Right lobe of liver (tissue), 6 donors: ENCODE measurements around the gene IL27RA. TPM values are rescaled to one million over a fixed set of nuclear protein-coding genes. Genes with fewer than 3 reads are reported as not detected.

Experiments
- ATAC-seq, 4 donors: fragments of 200-7000 bp; cut with Tn5 transposase; one replicate each; pipeline ENCODE4 v1.9.1; 2020; ENCODE audit warnings: mild to moderate bottlenecking in 4 of 4, moderate library complexity in 4 of 4
- DNase-seq, 3 donors: peaks; one replicate each; pipeline ENCODE4 v3.0.0-alpha.2; 2020
- H3K27ac ChIP-seq, 3 donors: fragments of 200-600 bp; one replicate each; pipeline ENCODE4 v1.8.0; 2022
- H3K27me3 ChIP-seq, 2 donors: fragments of 200-600 bp; one replicate each; pipeline ENCODE4 v1.8.0; 2022
- H3K36me3 ChIP-seq, 4 donors: fragments of 200-600 bp; sonication (generic) in 1 of 4; one replicate each; pipeline versions ENCODE4 v1.5.1 to v1.8.0; 2017 to 2022; ENCODE audit warnings: control low read depth in 1 of 4
- H3K4me1 ChIP-seq, 4 donors: fragments of 200-600 bp; sonication (generic) in 1 of 4; one replicate each; pipeline versions ENCODE4 v1.5.1 to v1.8.0; 2017 to 2022; ENCODE audit warnings: control low read depth in 1 of 4
- H3K4me3 ChIP-seq, 3 donors: fragments of 200-600 bp; one replicate each; pipeline ENCODE4 v1.8.0; 2022
- H3K9me3 ChIP-seq, 4 donors: fragments of 200-600 bp; sonication (generic) in 1 of 4; one replicate each; pipeline versions ENCODE4 v1.5.1 to v1.8.0; 2017 to 2022; ENCODE audit warnings: control low read depth in 1 of 4
- POLR2A ChIP-seq: fragments of 450-650 bp; IDR thresholded peaks from one replicate; pipeline ENCODE4 v1.6.1; 2017; ENCODE audit warnings: antibody characterized with exemption, mild to moderate bottlenecking
- WGBS: methylation state at CpG from one replicate; pipeline ENCODE4 v1.1.6; 2018; ENCODE audit warnings: low coverage, low lambda C conversion rate; ENCODE audit not compliant: insufficient coverage; ENCODE audit errors: missing lambda C conversion rate; 5-methylcytosine and 5-hydroxymethylcytosine counted together
- intact Hi-C, 2 donors: fragments of 100-400 bp; cut with DNase I; formaldehyde crosslinking; loops; one replicate each; pipeline versions ENCODE4 v1.11.2 to v1.14.1; 2022
- total RNA-seq, 6 experiments: library from RNA; depleted of rRNA in 2 of 6; stranded (reverse); fragments of >200 nt in 2 of 6; fragmentation: NEBNext Ultra II Directional in 3 of 6; extraction: Animal tissue kit (Norgen Biotek cat#: 25700) in 3 of 6; gene quantifications; one replicate each; pipeline versions ENCODE4 v1.1.0 to v1.2.4, GENCODE V29; 2016 to 2023
- TF ChIP-seq, protein P1 (sequence below), 4 donors: fragments of 200-600 bp in 3 of 4; fragments of 450-650 bp in 1 of 4; IDR thresholded peaks; one replicate each; pipeline versions ENCODE4 v1.5.1 to v1.8.0; 2016 to 2022; ENCODE audit warnings: antibody characterized with exemption in 4 of 4, mild to moderate bottlenecking in 2 of 4
- donor health status: DM: no; HTN: yes; CAD: no.
- donor health status: DM: no; HTN: no; CAD: no.
- donor health status: DM: no; HTN: no; CAD: no.
- donor health status: DM: no; HTN: yes; CAD: no.
- donor health status: DM: no; HTN: yes; CAD: no.

IL27RA gene
- total RNA-seq, 6 experiments from 2014 or later = 1.1 to 3.0 (median 1.5) TPM

DNA sequence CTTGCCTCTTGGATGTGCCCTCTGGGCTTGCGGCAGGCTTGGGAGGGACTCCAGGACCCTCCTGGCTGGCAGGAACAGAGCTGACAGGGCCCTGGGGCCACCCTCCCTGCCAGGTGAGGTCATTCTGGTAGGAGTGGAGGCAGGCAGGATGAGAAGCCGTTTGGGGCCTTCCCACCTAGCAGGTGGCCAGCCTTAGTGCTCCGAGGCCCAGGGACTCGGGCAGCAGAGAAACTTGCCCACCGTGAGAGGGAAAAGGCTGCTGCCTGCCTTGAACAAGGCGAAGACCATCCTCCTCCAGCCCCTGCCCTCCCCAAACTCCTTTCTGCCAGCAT is 34.0 kb upstream of the IL27RA start:
- H3K27ac ChIP-seq = no peak overlapping the region
- H3K36me3 ChIP-seq = peaks cover 0 to 8% (median 2%) of the 10 kb centered on the region in 4 donors
- peaks cover 0 to 5% (median 0%) of the 10 kb centered on the region in 4 donors for H3K9me3 ChIP-seq
- ATAC-seq = no peak
- peaks cover 0 to 6% (median 0%) of the 10 kb centered on the region in 4 donors for H3K4me1 ChIP-seq
- no peaks in the 10 kb centered on the region for H3K27me3 ChIP-seq
- DNase-seq = no peak
- TF ChIP-seq, protein P1, sequence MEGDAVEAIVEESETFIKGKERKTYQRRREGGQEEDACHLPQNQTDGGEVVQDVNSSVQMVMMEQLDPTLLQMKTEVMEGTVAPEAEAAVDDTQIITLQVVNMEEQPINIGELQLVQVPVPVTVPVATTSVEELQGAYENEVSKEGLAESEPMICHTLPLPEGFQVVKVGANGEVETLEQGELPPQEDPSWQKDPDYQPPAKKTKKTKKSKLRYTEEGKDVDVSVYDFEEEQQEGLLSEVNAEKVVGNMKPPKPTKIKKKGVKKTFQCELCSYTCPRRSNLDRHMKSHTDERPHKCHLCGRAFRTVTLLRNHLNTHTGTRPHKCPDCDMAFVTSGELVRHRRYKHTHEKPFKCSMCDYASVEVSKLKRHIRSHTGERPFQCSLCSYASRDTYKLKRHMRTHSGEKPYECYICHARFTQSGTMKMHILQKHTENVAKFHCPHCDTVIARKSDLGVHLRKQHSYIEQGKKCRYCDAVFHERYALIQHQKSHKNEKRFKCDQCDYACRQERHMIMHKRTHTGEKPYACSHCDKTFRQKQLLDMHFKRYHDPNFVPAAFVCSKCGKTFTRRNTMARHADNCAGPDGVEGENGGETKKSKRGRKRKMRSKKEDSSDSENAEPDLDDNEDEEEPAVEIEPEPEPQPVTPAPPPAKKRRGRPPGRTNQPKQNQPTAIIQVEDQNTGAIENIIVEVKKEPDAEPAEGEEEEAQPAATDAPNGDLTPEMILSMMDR (IDR thresholded peaks at IDR 0.05) = no peak
- no peak for TF ChIP-seq POLR2A
- no peak overlapping the region for H3K4me3 ChIP-seq
- intact Hi-C loops = no loop called here
- no CpG with 5 or more reads among the region's 6 CpGs for WGBS

DNA sequence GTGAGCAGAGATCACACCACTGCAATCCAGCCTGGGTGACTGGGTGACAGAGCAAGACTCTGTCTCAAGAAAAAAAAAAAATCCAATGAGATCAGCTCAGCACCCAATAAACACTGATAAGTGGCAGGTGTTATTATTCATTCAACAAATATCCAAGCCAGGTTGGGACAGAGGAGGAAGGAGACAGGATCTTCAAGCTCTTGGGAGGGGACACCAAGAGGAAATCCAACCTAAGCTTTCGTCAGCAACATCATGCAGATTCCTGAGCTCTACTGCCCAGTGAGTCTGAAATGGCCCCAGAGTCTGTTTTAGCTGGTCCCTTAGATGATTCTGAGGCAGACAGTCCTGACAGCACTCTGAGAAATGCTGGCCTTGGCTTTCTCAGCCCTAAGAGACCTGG is 33.1 kb upstream of the IL27RA start:
- H3K4me3 ChIP-seq = no peak overlapping the region
- no peak for DNase-seq
- intact Hi-C loops = no loop called here
- H3K27me3 ChIP-seq = no peaks in the 10 kb centered on the region
- peaks cover 0 to 5% (median 0%) of the 10 kb centered on the region in 4 donors for H3K9me3 ChIP-seq
- peaks cover 0 to 5% (median 0%) of the 10 kb centered on the region in 4 donors for H3K36me3 ChIP-seq
- no peak for ATAC-seq
- TF ChIP-seq, protein P1 (IDR thresholded peaks at IDR 0.05) = no peak
- no peak for TF ChIP-seq POLR2A
- peaks cover 0 to 6% (median 0%) of the 10 kb centered on the region in 4 donors for H3K4me1 ChIP-seq
- no peak overlapping the region for H3K27ac ChIP-seq
- WGBS = no CpG with 5 or more reads among the region's 1 CpG

DNA sequence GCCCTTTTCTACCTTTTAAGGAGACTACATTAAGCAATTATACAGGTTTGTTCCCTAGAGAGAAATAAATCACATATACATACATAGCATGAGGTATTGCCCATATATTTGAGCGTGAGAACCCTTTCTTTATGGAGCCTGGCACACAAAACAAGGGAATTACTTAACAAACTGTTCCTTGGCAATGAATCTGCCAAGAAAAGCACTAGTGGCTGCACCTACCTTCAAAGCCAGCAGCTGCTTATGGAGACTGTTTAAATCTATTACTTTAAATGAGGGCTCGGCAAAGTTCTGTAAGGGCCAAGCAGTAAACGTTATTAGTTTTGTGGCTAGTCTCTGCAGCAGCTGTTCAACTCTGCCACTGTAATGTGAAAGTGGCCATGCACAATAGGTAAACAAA is 32.5 kb upstream of the IL27RA start:
- TF ChIP-seq POLR2A = no peak
- TF ChIP-seq, protein P1 (IDR thresholded peaks at IDR 0.05) = no peak
- no peaks in the 10 kb centered on the region for H3K27me3 ChIP-seq
- peaks cover 0 to 5% (median 0%) of the 10 kb centered on the region in 4 donors for H3K9me3 ChIP-seq
- H3K36me3 ChIP-seq = peaks cover 0 to 5% (median 0%) of the 10 kb centered on the region in 4 donors
- WGBS = 94% methylated on average over 3 of the region's 3 CpGs
- DNase-seq (no peak), ATAC-seq (no peak)
- H3K27ac ChIP-seq = no peak overlapping the region
- no peak overlapping the region for H3K4me3 ChIP-seq
- peaks cover 0 to 9% (median 0%) of the 10 kb centered on the region in 4 donors for H3K4me1 ChIP-seq
- intact Hi-C loops = no loop called here

DNA sequence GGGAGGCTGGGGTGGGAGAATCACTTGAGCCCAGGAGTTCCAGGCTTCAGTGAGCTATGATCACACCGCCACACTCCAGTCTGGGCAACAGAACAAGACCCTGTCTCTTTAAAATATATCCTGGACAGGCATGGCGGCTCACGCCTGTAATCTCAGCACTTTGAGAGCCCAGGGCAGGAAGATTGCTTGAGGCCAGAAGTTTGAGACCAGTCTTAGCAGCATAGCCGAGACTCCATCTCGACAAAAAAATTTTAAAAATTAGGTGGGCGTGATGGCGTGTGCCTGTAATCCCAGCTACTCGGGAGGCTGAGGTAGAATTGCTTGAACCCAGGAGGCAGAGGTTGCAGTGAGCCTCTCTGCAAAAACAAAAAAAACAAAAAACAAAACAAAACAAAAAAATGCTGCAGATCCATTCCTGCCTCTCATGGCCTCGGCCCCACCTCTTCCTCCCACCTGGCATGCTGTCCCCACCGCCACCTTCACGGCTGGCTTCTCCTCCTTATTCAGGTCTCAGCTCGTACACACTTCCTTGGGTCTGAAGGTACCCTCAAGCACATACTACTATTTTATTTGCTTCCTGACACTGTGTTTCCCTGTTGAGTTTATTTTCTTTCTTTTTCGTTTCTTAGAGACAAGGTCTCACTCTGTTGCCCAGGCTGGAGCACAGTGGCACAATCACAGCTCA is 30.7 kb upstream of the IL27RA start:
- Histone ChIP-seq H3K4me3 (no peak overlapping the region), H3K27ac (no peak overlapping the region), H3K4me1 (peaks cover 0 to 16% (median 0%) of the 10 kb centered on the region in 4 donors), H3K27me3 (no peaks in the 10 kb centered on the region), H3K9me3 (peaks cover 0 to 5% (median 0%) of the 10 kb centered on the region in 4 donors), H3K36me3 (peaks cover 0 to 5% (median 0%) of the 10 kb centered on the region in 4 donors)
- ATAC-seq (no peak), DNase-seq (no peak)
- intact Hi-C loops = no loop called here
- WGBS = 85% methylated on average over 12 of the region's 13 CpGs
- no peak for TF ChIP-seq POLR2A
- TF ChIP-seq, protein P1 (IDR thresholded peaks at IDR 0.05) = no peak
